ENCODE measurements around the gene WARS2.

The WARS2 gene

DNA sequence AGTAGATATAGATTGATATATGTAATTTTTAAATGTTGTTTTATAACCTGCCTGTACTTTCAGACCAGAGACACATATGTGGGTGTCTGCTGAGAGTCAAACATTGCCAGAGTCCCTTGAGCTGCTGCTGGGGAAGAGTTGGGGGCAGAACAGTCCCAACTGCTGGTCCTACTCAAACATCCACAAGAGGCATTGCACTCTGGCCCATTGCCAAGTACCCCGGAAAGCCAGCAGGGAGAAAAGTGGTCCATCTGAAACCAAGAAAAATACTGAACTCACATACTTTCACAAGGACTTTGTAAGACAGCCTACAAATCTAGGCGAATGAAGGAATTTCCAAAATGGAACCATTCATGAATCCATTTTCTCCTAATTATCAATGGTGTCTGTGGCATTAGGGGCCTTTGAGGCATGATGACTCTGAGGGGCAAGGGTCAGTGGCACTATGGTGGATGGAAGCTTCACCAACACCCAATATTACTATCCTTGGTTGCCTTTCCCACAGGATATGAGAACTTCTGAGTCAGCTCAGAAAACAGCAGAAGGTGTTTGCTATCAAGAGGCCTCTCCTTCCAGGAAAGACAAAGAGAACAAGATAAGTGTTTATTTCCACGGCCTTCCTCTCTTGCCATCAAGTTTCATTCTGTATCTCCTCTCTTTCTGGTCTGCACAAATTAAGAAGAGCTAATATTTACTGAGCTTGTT, 145.0 kb downstream of the WARS2 start:
- DNase-seq, result no peak

DNA sequence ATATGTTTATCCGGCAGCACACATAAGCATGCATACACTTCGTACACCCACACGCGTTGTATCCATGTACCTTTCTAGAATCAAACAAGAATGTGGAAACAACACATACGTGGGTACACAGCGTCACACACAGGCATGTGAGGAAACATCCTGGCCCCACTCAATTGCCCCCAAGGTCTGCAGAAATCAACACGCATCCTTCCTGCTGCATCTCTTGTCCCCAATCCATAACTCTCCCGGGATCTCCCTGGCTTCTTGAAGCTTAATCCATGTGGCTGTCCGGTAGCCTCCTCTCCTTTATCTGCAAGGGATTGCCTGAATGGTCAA, 146.8 kb downstream of the WARS2 start:
- no peak for DNase-seq

DNA sequence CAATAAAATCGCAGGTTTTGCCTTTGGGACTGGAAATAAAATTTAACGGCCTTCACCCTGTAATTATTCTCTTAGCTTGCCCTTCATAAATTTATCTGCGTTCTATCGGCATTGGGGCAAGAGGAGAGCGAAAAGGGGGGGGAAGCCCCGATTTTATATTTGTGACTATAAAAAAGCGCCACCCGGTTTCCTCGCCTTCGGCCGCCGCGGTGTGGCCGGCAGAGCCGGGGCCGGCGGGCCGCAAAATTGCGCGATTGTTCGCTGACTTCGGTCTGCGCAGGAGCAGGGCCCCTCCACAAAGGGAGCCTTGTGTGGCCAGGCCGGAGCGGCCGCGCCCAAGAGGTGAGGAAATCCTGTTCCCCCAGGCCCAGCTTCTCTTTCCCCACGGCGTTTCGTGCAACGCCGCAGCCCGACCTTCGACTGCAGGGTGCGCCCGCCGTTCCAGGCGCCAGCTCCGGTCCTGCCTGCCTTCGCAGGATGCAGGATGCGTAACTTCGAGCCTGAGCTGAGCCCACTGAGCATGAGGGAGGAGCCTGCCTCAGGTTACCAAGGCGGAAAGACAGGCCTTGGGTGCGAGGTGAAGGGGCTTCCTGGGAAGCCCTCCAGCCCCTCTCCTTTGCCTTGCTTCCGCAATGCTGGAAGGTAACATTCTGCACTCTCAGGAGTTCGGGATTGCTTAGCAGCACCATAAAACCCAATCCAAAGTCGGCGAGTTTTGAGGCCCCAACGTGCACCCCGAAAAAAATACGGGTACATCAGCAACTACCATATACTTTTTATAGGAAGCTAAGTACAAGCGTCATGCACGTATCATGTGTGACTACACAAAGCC, 147.4 kb downstream of the WARS2 start:
- DNase-seq, result no peak

DNA sequence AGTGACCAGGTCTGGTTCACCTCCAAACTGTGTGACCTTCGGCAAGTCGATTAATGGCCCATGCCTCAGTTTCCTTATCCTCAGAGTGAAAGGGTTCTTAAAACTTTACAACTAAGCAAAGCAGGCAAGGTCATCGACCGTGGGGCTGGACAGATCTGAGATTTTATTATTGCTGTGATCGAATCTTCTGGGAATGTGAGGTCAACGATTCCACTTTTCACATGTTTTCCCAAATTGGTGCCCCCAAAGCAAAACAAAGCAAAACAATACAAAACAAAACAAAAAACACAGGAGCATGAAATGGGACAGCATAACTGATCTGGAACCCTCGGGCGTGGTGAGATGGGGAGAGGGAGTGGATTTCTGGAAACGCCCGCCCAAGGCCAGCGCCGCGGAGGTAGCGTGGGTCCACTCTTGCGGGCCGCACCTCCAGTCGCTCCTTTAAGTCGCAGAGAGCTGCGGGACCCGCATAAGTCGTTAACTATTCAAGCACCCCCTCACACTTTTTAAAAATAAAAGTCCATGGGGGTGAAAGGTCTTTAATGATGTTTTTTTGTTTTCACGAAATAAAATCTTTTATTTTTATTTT, 148.1 kb downstream of the WARS2 start:
- no peak for DNase-seq

DNA sequence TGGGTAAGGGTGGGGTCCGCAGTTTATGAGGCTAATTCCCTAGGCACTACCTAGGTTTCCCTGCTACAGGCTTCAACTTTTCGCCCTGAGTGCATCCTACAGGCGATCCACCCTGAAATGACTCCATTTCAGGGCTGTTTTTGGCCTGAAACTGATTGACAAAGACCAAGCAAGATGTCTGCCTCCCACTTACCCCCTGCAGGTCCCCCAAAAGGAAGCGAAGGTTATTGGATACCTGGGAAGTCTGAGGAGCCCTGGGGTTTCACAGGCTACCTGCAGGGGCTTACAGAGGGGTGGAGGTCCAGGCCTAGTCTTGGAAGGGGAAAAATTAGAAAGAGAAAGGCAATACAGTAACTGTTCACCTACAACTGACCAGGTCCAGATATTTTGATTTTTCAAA, 149.0 kb downstream of the WARS2 start:
- DNase-seq, result no peak

DNA sequence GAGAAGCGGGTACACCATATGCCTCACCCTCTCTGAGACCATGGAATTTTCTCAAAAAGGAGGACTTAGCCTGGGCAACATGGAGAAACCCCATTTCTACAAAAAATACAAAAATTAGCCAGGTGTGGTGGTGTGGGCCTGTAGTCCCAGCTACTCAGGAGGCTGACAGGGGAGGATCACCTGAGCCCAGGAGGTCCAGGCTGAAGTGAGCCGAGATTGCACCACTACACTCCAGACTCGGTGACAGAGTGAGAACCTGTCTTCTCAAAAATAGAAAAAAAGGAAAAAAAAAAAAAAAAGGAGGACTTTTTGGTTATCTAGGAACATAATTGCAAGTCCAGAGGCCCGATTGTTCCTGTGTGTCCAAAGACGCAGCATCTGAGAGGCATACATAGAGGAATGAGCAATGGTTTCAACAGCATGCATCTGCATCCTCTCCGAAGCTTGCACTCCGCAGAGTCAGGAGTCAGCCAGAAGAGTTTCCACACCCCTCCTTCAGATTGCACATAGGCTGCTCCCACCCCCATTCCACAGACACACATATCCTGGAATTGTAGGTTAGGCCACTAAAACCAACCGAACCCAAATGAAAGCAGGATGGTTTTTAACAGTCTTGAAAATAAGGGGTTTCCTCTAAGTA, 149.8 kb downstream of the WARS2 start:
- no peak for DNase-seq

DNA sequence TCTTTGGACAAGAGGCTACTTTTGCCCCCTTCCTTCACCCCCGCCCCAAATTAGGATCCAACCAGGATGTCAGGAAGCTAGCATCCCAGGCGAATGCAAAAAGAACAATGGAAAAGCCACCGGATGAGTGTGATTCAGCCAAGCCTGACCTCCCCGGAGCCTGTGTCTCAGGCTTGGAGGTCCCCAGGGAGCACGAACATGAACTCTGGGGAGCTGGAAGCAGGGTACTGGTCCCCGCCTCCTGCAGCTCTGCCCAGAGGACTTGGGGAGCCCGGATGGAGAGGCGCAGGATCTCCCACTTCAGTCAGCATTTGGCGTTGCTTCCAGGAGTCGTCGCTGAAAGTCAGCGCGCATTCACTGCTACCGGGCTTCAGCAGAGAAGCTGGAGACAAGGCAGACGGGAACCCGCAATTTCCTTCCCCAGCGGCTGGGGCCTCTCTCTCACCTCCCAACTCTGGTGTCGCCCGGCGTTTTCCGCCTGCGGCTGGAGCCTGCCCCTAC, 150.5 kb downstream of the WARS2 start:
- DNase-seq, result no peak

DNA sequence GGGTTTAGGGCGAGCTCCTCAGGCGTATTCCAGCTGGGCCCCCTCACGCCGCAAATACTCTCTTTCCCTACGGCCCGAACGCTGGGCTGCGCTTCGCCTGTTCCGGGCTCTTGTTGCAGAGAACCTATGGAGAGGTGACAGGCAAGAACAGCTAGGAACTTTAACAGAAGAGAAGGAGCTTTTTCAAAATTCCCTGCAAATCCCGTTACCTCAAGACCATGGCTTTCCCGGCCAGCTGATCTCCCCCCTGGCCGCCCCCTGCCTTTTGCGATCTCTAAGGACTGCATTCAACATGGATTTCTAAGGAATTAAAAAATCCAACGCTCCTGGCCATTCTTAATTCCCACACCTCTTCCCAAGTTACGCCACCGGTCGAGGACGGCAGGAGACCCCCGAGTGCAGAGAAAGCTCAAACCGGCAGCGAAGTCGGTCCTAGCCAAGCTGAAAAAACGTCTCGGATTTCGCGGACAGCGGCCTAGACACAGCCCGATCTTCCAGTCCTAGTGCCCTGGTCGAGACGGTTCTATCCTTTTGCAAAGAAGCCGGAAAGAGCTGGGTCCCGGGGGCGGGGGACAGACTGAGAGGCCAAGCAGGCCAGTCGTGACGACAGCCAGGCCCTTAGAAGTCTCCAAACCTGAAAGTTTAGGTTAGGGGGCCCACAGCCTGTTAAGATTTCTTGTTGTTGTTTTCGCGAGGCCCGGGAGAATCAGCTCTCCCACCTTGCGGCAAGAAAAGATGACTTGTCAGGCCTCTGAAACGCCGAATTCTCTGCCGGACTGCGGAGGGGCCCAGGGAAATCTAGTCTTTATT, 151.2 kb downstream of the WARS2 start:
- no peak for DNase-seq

DNA sequence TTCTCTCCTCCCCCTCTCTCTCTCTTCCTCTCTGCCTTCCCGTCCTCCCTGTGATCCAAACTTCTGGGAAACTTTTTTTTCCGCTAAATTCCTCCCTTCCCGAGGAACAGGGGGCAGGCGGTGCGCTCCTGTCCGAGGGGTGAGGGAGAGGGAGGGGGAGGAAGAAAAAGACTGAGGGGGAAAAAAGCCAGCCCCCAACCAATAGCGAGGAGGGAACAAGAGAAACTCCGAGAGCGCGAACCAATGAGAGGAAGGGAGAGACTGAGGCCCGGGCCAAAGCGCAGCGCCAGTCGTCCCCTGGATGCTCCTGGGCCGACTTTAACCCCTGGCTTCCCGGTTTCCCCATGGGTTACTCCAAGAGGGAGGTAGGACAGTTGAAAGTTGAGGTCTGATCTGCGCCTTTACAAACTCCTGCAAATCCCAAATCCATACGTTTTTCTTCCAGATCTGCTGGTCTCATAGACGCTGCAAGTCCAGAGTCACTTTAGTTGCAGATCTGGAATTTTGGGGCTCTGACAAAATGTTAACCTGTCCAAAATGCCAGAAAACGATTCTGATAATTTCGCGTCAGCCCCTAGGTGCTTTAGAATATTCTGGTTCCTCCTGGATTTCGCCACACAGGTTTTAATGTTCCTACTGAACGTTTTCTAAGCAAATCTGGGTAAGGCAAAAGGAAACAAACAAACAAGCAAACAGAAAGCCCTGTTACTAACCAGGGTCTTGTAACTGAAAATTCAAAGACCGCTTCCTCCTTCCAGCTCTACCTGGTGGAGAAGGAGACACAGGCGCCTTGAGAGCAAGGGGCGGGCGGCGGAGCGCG, 152.1 kb downstream of the WARS2 start, which contains the start of gene TBX15:
TSS of gene TBX15 (minus strand) at position 158 of the 820 bp plus-strand sequence. CDS start 548 bp downstream, outside the sequence.
- no peak for DNase-seq

DNA sequence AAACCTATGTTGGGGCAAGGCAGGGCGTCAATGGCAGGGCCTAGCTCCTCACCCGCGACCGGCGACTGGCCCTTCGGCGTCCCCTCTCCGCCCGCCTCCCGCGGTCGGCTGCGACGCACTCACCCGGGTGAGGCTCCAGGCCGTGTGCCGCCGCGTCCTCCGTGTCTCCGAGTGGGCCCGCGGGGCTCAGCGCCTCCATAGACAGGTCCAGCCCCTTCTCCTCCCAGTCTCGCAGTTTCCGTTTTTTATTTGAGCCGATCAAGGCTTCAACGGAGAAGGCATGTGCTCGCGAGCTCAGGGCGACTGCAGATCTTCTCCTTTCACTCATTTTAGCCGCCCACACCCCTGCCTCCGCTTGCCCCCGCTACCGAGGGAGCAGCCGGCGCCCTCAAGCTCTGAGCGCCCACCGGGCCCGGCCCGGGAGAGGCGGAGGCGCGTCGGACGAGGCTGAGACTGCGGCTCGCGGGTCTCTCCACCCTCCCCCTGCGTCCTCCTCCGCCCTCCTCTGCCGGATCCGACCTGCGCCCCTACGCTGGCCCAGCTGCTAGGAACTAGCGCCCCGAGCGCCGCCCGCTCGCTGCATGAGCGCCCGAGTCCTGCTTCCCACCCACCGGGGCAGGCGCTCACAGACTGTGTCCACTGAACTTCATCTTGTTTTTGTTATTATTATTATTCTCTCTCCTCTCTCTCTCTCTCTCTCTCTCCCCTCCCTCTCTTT, 152.8 kb downstream of the WARS2 start:
- peak in 1 of 2 experiments; percentile 24 for DNase-seq

DNA sequence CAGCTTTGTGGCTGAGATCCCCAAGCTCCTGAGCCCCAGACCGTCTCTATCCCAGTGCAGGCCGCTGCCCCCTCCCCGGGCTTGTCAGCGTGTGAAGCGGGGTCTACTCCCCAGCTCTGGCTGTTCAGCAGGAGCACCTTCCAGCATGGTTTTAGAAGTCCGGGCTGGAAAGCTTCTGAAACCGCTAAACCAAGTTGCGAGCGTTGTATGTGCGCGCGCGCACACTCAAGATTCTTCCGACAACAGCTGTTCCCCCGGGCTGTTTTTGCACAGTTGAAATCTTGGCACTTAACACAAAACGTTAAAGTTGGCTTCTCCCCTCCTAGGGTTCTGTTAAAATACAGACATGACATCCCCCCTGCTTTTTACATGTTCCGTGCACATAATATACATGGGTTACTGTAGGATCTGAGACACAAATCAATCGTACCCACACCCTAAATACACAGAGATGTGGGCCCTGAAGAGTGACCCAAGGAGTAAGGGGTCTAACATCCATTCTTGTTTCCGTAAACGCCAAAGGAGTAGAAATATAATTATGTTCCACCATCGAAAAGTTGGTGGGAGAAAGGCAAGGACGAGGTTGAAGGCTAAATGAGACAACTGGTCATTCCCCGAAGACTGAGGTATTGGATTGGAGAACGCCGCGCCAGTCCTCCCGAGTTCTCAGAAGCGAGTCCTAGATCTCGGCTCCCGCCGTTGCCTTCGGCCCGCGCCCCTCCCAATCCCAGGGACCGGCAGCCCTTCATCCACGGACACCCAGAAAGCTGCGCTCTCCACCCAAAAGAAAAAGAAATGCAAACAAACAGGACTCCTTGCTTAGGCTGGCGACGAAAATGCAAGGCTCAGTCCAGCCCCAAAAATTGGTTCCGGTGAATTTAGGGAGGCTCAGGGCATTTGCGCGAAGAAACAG, 153.6 kb downstream of the WARS2 start:
- peak in 1 of 2 experiments; percentile 28 for DNase-seq

DNA sequence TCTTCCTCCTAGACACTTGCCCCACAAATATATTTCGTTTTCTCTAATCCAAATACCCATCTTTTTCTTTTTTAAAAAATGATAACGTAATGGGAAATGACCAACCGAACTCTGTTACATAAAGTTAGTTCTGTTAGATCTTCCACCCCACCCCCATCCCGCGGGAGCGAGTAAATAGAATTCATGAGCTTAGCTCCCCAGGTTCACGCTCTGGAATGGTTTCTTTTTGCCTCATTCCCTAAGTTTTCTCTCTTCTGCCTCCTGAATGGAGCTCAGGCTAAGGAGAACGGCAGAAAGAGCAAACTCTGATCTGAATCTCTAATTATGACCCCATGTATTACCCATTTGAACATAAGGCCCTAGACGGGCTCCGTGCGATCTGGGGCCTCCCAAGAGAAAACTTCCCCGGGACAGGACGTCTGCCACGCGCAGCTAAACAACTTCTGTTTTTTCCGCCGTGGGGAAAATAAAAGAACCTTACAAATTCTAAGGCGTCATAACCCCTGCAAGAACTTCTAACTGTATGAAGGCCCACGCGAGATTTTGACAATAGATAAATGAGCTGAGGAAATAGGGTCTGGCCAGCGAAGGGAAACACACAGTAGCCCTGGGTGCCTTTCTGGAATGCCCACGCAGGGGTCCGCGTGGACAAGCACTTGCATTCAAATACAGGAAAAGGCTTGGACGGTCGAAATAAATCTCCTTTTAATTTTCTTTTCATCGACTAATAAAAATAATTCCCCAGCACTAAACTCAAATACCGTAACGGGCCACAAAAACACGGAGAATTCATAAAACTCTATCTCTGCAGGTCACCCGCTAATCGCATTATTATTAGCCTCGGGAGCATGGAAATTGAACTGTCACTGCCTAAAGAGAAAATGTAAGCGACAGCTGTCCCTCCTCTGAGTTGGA, 154.6 kb downstream of the WARS2 start:
- no peak for DNase-seq

DNA sequence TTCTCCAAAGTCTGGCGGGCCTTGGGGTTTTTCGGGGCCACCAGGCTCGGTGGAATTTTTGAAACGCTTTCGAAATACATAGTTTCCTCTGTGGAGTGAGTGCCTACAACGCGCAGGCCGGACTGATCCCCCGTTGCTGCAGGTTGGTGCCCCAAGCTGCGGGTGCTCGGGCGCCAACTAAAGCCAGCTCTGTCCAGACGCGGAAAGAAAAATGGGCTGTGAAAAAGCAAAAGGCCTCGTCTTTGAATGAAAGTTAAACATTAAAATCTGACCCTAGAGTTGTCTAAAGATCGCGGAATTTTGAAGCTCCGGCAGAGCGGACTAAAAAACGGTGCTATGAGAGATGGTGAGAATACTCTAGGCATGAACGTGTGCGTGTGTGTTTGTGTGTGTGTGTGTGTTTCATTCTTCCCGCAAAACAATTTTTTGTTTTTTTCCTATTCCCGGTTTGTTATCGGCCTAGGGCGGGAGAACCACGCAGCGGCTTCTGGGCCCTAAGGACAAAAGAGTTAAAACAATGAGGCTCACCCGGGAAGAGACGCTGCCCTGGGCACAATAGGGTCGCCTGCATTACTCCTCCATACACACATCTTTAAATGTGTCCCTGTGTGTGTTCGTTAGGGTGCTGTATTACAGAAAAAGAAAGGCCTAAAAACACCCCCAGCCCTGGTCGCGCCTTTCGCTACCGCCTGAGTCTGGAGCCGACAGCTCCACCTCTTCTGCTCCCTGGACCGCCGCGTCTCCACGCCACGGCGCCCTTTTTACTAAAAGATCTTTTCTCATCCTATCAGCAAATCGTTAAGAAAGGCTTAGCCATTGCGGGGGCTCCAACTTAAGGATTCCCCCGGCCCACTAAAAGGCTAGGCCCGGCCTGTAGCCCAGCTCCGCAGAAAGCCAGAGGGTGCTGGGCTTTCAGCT, 155.5 kb downstream of the WARS2 start:
- no peak for DNase-seq

DNA sequence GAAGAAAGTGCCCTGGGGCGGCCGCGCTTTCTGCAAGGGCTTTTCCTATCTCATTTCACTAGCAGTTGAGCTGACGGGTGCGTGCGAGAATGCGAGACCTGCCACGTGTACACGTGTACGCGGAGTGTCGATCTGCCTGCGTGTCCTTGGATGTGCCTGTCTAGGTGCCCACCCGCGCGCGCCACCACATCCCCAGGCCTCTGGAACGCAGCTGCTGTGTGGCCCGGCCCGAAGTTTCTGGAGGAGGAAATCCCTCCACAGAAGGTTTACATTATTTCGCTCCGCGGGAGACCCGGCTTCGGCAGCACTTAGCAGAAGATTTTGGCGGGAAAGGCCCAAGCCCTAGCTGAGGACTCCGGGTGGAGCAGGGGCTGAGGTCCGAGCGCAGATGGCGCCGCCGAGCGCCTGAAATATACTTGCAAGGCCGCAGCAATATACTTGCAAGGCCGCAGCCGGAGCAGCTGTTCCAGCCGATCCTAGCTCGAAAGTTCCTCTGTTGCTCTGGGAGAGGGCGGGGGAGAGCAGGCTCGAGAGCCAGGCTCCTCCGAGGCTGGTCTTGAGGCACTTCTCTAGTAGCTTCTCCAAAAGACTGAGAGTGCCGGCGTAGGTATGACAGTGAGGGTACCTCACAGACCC, 156.2 kb downstream of the WARS2 start:
- DNase-seq, result no peak

DNA sequence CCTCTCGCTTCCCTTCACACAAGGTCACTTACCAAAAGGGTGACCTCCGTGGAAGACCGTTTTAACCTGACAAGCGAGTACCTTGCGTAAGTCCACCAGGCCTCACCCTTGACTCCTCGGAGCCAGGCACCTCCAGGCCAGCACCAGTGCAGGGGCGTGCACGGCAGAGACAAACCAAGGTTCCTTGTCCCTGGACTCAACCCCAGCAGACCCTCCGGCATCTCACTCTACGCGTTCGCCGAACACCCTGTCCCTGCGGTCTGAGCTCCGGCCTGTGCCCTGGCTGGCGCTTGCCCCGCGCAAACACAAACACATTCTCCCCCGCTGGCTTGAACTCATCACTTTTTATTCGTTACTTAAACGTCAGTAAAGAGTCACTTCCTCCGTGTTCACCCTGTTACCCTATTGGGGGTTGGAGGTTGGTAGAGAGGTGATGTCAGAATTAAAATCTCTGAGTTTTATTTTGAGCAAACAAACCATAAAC, 156.9 kb downstream of the WARS2 start:
- no peak for DNase-seq

DNA sequence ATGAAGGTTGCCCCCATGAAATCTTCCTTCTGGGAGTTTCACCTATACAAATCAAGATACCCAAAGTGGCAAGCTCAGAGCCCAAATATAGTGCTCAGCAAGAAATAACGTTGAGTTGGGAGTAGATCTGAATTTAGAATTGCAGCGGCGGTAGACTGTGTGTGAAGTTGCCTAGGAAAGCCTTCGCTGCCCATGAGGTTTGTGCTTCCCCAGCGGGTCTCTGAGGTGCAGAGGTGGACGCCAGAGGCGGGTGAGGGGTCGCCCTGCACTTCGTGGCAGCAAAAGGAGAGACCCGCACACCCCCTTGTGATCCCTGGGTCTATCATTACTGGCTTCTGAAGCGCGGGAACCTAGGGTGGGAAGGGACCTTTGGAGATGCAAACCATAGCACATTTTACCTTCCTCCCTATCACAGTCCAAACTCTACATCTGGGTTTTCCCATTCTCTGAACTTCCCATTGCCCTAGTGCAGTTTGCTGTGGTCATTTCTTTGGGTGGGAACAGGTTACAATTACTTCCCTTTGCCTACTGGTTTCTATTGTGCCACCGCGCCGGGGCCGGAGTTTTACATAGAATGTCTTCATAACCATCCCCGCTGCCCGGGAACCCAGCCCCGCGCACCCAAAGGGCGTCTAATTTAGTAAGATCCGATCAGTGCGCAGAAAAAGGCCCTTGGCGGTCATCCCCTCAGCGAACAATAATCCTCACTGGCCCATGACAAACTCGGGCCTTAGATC, 157.5 kb downstream of the WARS2 start:
- no peak for DNase-seq
